ENCODE data around the gene STX5. TPM values are rescaled to one million over a fixed set of nuclear protein-coding genes. Genes with fewer than 3 reads are reported as not detected.

Gene STX5
- total and polyA plus RNA-seq, 9 of the 15 experiments (the other 6 are each of a cell fraction or from before 2014, with no cell fraction given) = 2.8 to 28.6 (median 23.7) TPM

- TF ChIP-seq POLR2AphosphoS5 (IDR thresholded peaks at IDR 0.05; ENCODE audit: control insufficient read depth, insufficient read depth, low read depth, low read length) (peak; percentile 86), IRF1 (CRISPR knock-in tag; IDR thresholded peaks at IDR 0.05; ENCODE audit: borderline replicate concordance) (no peak), ETV6 (IDR thresholded peaks at IDR 0.05; ENCODE audit: borderline replicate concordance in 1 of 2, low read depth in 2 of 2, low read length in 1 of 2) (no peak), ETV6 (CRISPR knock-in tag; IDR thresholded peaks at IDR 0.05; ENCODE audit: borderline replicate concordance) (no peak), RBM15 (IDR thresholded peaks at IDR 0.05; ENCODE audit: insufficient read depth, low read length) (no peak), RAD51 (IDR thresholded peaks at IDR 0.05; ENCODE audit: borderline replicate concordance, low read depth) (no peak), CREBBP (IDR thresholded peaks at IDR 0.05; ENCODE audit: low read depth, low read length) (no peak), ATF7 (IDR thresholded peaks at IDR 0.05) (peak; percentile 72), ZNF217 (CRISPR knock-in tag; IDR thresholded peaks at IDR 0.05) (no peak), SRSF9 (IDR thresholded peaks at IDR 0.05; ENCODE audit: borderline replicate concordance, low read depth, low read length) (no peak), TEAD1 (CRISPR knock-in tag; IDR thresholded peaks at IDR 0.05) (peak in 1 of 2 experiments; percentile 77; a peak in 1 of 4 replicates), HEY1 (CRISPR knock-in tag; IDR thresholded peaks at IDR 0.05; ENCODE audit: borderline replicate concordance) (no peak), ELF1 (tag; IDR thresholded peaks at IDR 0.05) (peak; percentile 98), KDM1A (IDR thresholded peaks at IDR 0.05) (no peak), NR2C2 (CRISPR knock-in tag; IDR thresholded peaks at IDR 0.05) (peak; percentile 80), NR2C2 (tag; IDR thresholded peaks at IDR 0.05) (peak; percentile 78)
- TF ChIP-seq, protein P1, sequence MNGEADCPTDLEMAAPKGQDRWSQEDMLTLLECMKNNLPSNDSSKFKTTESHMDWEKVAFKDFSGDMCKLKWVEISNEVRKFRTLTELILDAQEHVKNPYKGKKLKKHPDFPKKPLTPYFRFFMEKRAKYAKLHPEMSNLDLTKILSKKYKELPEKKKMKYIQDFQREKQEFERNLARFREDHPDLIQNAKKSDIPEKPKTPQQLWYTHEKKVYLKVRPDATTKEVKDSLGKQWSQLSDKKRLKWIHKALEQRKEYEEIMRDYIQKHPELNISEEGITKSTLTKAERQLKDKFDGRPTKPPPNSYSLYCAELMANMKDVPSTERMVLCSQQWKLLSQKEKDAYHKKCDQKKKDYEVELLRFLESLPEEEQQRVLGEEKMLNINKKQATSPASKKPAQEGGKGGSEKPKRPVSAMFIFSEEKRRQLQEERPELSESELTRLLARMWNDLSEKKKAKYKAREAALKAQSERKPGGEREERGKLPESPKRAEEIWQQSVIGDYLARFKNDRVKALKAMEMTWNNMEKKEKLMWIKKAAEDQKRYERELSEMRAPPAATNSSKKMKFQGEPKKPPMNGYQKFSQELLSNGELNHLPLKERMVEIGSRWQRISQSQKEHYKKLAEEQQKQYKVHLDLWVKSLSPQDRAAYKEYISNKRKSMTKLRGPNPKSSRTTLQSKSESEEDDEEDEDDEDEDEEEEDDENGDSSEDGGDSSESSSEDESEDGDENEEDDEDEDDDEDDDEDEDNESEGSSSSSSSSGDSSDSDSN (IDR thresholded peaks at IDR 0.05; ENCODE audit: borderline replicate concordance in 1 of 2, low read depth in 2 of 2, low read length in 2 of 2) = no peak
- TF ChIP-seq, protein P2, sequence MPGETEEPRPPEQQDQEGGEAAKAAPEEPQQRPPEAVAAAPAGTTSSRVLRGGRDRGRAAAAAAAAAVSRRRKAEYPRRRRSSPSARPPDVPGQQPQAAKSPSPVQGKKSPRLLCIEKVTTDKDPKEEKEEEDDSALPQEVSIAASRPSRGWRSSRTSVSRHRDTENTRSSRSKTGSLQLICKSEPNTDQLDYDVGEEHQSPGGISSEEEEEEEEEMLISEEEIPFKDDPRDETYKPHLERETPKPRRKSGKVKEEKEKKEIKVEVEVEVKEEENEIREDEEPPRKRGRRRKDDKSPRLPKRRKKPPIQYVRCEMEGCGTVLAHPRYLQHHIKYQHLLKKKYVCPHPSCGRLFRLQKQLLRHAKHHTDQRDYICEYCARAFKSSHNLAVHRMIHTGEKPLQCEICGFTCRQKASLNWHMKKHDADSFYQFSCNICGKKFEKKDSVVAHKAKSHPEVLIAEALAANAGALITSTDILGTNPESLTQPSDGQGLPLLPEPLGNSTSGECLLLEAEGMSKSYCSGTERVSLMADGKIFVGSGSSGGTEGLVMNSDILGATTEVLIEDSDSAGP (CRISPR knock-in tag; IDR thresholded peaks at IDR 0.05) = 0 out of 2 replicates have a peak, but pooled peaks have one; percentile 15
- TF ChIP-seq, protein P3, sequence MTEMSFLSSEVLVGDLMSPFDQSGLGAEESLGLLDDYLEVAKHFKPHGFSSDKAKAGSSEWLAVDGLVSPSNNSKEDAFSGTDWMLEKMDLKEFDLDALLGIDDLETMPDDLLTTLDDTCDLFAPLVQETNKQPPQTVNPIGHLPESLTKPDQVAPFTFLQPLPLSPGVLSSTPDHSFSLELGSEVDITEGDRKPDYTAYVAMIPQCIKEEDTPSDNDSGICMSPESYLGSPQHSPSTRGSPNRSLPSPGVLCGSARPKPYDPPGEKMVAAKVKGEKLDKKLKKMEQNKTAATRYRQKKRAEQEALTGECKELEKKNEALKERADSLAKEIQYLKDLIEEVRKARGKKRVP (CRISPR knock-in tag; IDR thresholded peaks at IDR 0.05) = 0 out of 2 replicates have a peak, but pooled peaks have one; percentile 15
- TF ChIP-seq, protein P4, sequence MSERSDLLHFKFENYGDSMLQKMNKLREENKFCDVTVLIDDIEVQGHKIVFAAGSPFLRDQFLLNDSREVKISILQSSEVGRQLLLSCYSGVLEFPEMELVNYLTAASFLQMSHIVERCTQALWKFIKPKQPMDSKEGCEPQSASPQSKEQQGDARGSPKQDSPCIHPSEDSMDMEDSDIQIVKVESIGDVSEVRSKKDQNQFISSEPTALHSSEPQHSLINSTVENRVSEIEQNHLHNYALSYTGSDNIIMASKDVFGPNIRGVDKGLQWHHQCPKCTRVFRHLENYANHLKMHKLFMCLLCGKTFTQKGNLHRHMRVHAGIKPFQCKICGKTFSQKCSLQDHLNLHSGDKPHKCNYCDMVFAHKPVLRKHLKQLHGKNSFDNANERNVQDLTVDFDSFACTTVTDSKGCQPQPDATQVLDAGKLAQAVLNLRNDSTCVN (CRISPR knock-in tag; IDR thresholded peaks at IDR 0.05) = no peak
Measured at GRCh38 chr11:62839050-62839945, 7.4 kb upstream of the STX5 start, which contains the start of gene WDR74 (continued).

All from K562 (cell line).